WTC11 (cell line): Measurements from ENCODE around the gene SHISA9. TPM values are rescaled to one million over a fixed set of nuclear protein-coding genes. Genes with fewer than 3 reads are reported as not detected.

Source experiments
- ATAC-seq: fragments of 200-7000 bp; cut with Tn5 transposase; 2 replicates; pipeline ENCODE4 v1.10.0; 2021; ENCODE audit warnings: mild to moderate bottlenecking, moderate library complexity
- CTCF ChIA-PET: fragments of 300-600 bp; sonication (Branson Sonifier 250); formaldehyde crosslinking; loops from one replicate; lab custom pipeline; 2021; ENCODE audit warnings: antibody characterized with exemption; lab: Charles Lee
- POLR2A ChIA-PET: fragments of 350-600 bp; sonication (Branson Sonifier 250); formaldehyde crosslinking; loops from one replicate; lab custom pipeline; 2021; ENCODE audit warnings: antibody characterized with exemption; lab: Charles Lee
- DNase-seq: peaks from one replicate; pipeline ENCODE4 v3.0.0; 2021; ENCODE audit warnings: low spot score
- H3K27ac Mint-ChIP-seq: 2 replicates; pipeline ENCODE4 v1.8.0; 2021; ENCODE audit warnings: mixed read lengths
- H3K27me3 Mint-ChIP-seq: 2 replicates; pipeline ENCODE4 v1.8.0; 2021; ENCODE audit warnings: low read depth, mild to moderate bottlenecking, moderate library complexity, mixed read lengths
- H3K36me3 Mint-ChIP-seq: 2 replicates; pipeline ENCODE4 v1.8.0; 2021; ENCODE audit warnings: mixed read lengths
- H3K4me1 Mint-ChIP-seq: 2 replicates; pipeline ENCODE4 v1.8.0; 2022; ENCODE audit warnings: mixed read lengths
- H3K4me3 Mint-ChIP-seq: 2 replicates; pipeline ENCODE4 v1.8.0; 2021; ENCODE audit warnings: mild to moderate bottlenecking, moderate library complexity, mixed read lengths
- H3K9me3 Mint-ChIP-seq: 2 replicates; pipeline ENCODE4 v1.8.0; 2021; ENCODE audit warnings: mixed read lengths
- CBFB ChIP-seq: sonication (generic); formaldehyde crosslinking; IDR thresholded peaks from 2 replicates; pipeline ENCODE4 v1.8.1; 2022; ENCODE audit warnings: mild to moderate bottlenecking, low read depth, missing genetic modification reagents
- CREB1 ChIP-seq: sonication (generic); formaldehyde crosslinking; IDR thresholded peaks from 2 replicates; pipeline ENCODE4 v1.8.0; 2023; ENCODE audit warnings: mild to moderate bottlenecking, missing genetic modification reagents
- E2F5 ChIP-seq: sonication (generic); formaldehyde crosslinking; IDR thresholded peaks from 2 replicates; pipeline ENCODE4 v1.8.1; 2022; ENCODE audit warnings: mild to moderate bottlenecking, moderate library complexity, missing genetic modification reagents
- ETV6 ChIP-seq: sonication (generic); formaldehyde crosslinking; IDR thresholded peaks from 2 replicates; pipeline ENCODE4 v1.8.1; 2022; ENCODE audit warnings: mild to moderate bottlenecking, missing genetic modification reagents
- FOXK1 ChIP-seq: sonication (generic); formaldehyde crosslinking; IDR thresholded peaks from 2 replicates; pipeline ENCODE4 v1.8.0; 2022; ENCODE audit warnings: mild to moderate bottlenecking, moderate library complexity, missing genetic modification reagents
- FOXP4 ChIP-seq: sonication (generic); formaldehyde crosslinking; IDR thresholded peaks from 2 replicates; pipeline ENCODE4 v1.8.0; 2022; ENCODE audit warnings: mild to moderate bottlenecking, missing genetic modification reagents
- GABPB1 ChIP-seq: sonication (generic); formaldehyde crosslinking; IDR thresholded peaks from 2 replicates; pipeline ENCODE4 v1.8.1; 2023; ENCODE audit warnings: mild to moderate bottlenecking, missing genetic modification reagents
- HMGXB4 ChIP-seq: sonication (generic); formaldehyde crosslinking; IDR thresholded peaks from 2 replicates; pipeline ENCODE4 v1.8.1; 2023; ENCODE audit warnings: mild to moderate bottlenecking, moderate library complexity, missing genetic modification reagents
- IRF2 ChIP-seq: sonication (generic); formaldehyde crosslinking; IDR thresholded peaks from 2 replicates; pipeline ENCODE4 v1.8.0; 2022; ENCODE audit warnings: low read depth, missing genetic modification reagents, borderline replicate concordance
- MLX ChIP-seq: sonication (generic); formaldehyde crosslinking; IDR thresholded peaks from 2 replicates; pipeline ENCODE4 v1.8.1; 2023; ENCODE audit warnings: mild to moderate bottlenecking, missing genetic modification reagents, moderate library complexity
- MXD4 ChIP-seq: fragments of 250-450 bp; sonication (Bioruptor Pico); IDR thresholded peaks from 2 replicates; pipeline ENCODE4 v1.8.0; 2021; ENCODE audit warnings: mild to moderate bottlenecking, moderate library complexity, borderline replicate concordance
- MYBL2 ChIP-seq: sonication (generic); formaldehyde crosslinking; IDR thresholded peaks from 2 replicates; pipeline ENCODE4 v1.8.1; 2023; ENCODE audit warnings: mild to moderate bottlenecking, moderate library complexity, missing genetic modification reagents
- NFYB ChIP-seq: sonication (generic); formaldehyde crosslinking; conservative IDR thresholded peaks from 2 replicates; pipeline ENCODE4 v1.8.0; 2022; ENCODE audit warnings: low read depth, missing genetic modification reagents
- NR1H2 ChIP-seq: sonication (generic); formaldehyde crosslinking; IDR thresholded peaks from 2 replicates; pipeline ENCODE4 v1.9.0; 2021; ENCODE audit warnings: mild to moderate bottlenecking, moderate library complexity, missing genetic modification reagents
- NR2C2 ChIP-seq: sonication (generic); formaldehyde crosslinking; IDR thresholded peaks from 2 replicates; pipeline ENCODE4 v1.8.0; 2022; ENCODE audit warnings: mild to moderate bottlenecking, missing genetic modification reagents
- OVOL2 ChIP-seq: fragments of 250-450 bp; sonication (Bioruptor Pico); IDR thresholded peaks from 2 replicates; pipeline ENCODE4 v1.9.0; 2021; ENCODE audit warnings: mild to moderate bottlenecking, borderline replicate concordance
- PRDM15 ChIP-seq: sonication (generic); formaldehyde crosslinking; IDR thresholded peaks from 2 replicates; pipeline ENCODE4 v1.8.0; 2022; ENCODE audit warnings: missing genetic modification reagents
- RELA ChIP-seq: sonication (generic); formaldehyde crosslinking; IDR thresholded peaks from 2 replicates; pipeline ENCODE4 v1.8.1; 2022; ENCODE audit warnings: missing genetic modification reagents, mild to moderate bottlenecking, borderline replicate concordance
- SMAD3 ChIP-seq: sonication (generic); formaldehyde crosslinking; IDR thresholded peaks from 2 replicates; pipeline ENCODE4 v1.8.0; 2022; ENCODE audit warnings: missing genetic modification reagents, mild to moderate bottlenecking, borderline replicate concordance
- TEAD4 ChIP-seq: sonication (generic); formaldehyde crosslinking; IDR thresholded peaks from 2 replicates; pipeline ENCODE4 v1.8.0; 2022; ENCODE audit warnings: mild to moderate bottlenecking, missing genetic modification reagents
- ZBTB21 ChIP-seq: sonication (generic); formaldehyde crosslinking; IDR thresholded peaks from 2 replicates; pipeline ENCODE4 v1.8.1; 2023; ENCODE audit warnings: mild to moderate bottlenecking, missing genetic modification reagents, borderline replicate concordance
- ZNF219 ChIP-seq: sonication (generic); formaldehyde crosslinking; IDR thresholded peaks from 2 replicates; pipeline ENCODE4 v1.8.0; 2023; ENCODE audit warnings: missing genetic modification reagents, mild to moderate bottlenecking, borderline replicate concordance
- ZNF232 ChIP-seq: sonication (generic); formaldehyde crosslinking; IDR thresholded peaks from 2 replicates; pipeline ENCODE4 v1.8.0; 2022; ENCODE audit warnings: mild to moderate bottlenecking, missing genetic modification reagents
- ZSCAN18 ChIP-seq: fragments of 250-450 bp; sonication (Bioruptor Pico); IDR thresholded peaks from 2 replicates; pipeline ENCODE4 v2.1.2; 2022; ENCODE audit warnings: mild to moderate bottlenecking, moderate library complexity
- total RNA-seq: library from RNA; stranded (reverse); gene quantifications from 3 replicates; pipeline ENCODE4 v1.2.3, GENCODE V29; 2021

Gene SHISA9
- total RNA-seq, 1 experiment from 2014 or later: 37.5 TPM

- no peaks in the 10 kb centered on the region; the same call in 1 of the 2 replicates for H3K4me1 Mint-ChIP-seq
- no peak for ATAC-seq
- TF ChIP-seq TEAD4 (no peak), NFYB (CRISPR knock-in tag) (no peak), ZNF219 (CRISPR knock-in tag) (no peak), MLX (CRISPR knock-in tag) (no peak), CBFB (CRISPR knock-in tag) (no peak), ZNF232 (CRISPR knock-in tag) (no peak), NR1H2 (no peak), FOXK1 (CRISPR knock-in tag) (no peak), ETV6 (CRISPR knock-in tag) (no peak), ZSCAN18 (CRISPR knock-in tag) (no peak), HMGXB4 (no peak)
- H3K27me3 Mint-ChIP-seq: peaks cover 2% of the 10 kb centered on the region; the same call in 1 of the 2 replicates
- POLR2A ChIA-PET: no interaction called here
- peaks cover 10% of the 10 kb centered on the region for H3K9me3 Mint-ChIP-seq
- DNase-seq: no peak
- no peak overlapping the region for H3K4me3 Mint-ChIP-seq
- no peak overlapping the region for H3K27ac Mint-ChIP-seq
- CTCF ChIA-PET: interaction anchor here (1.5 kb wide), 1 partner anchor 31 kb away, joined by 4 read pairs; no protein-coding TSS in a partner anchor
- peaks cover 4% of the 10 kb centered on the region; the same call in 1 of the 2 replicates for H3K36me3 Mint-ChIP-seq
Observed at GRCh38 chr16:12866981-12867551, 34.3 kb upstream of the SHISA9 start.

GRCh38 chr16:12868169-12868568, 33.2 kb upstream of the SHISA9 start:
- ChIA-PET CTCF (interaction anchor here (1.5 kb wide), 1 partner anchor 30 kb away, joined by 4 read pairs; no protein-coding TSS in a partner anchor), POLR2A (no interaction called here)
- TF ChIP-seq ZNF219 (CRISPR knock-in tag) (no peak), MYBL2 (CRISPR knock-in tag) (no peak), PRDM15 (CRISPR knock-in tag) (no peak), SMAD3 (CRISPR knock-in tag) (no peak), MXD4 (CRISPR knock-in tag) (no peak), NR2C2 (CRISPR knock-in tag) (no peak), E2F5 (no peak), OVOL2 (no peak), GABPB1 (CRISPR knock-in tag) (no peak), IRF2 (CRISPR knock-in tag) (no peak), FOXP4 (CRISPR knock-in tag) (no peak), CREB1 (no peak), RELA (CRISPR knock-in tag) (no peak), MLX (CRISPR knock-in tag) (no peak), FOXK1 (CRISPR knock-in tag) (no peak), ZBTB21 (no peak)

More at GRCh38 chr16:12868169-12868568, 33.2 kb upstream of the SHISA9 start:
- H3K36me3 Mint-ChIP-seq: peaks cover 4% of the 10 kb centered on the region; the same call in 1 of the 2 replicates
- H3K9me3 Mint-ChIP-seq: peaks cover 10% of the 10 kb centered on the region
- no peaks in the 10 kb centered on the region for H3K4me1 Mint-ChIP-seq
- no peak overlapping the region for H3K27ac Mint-ChIP-seq
- ATAC-seq (no peak), DNase-seq (no peak)
- H3K4me3 Mint-ChIP-seq: no peak overlapping the region
- H3K27me3 Mint-ChIP-seq: peaks cover 2% of the 10 kb centered on the region; the same call in 1 of the 2 replicates
